Fibroblast of skin of abdomen (primary cell): ENCODE measurements around the gene PDHA2. TPM values are rescaled to one million over a fixed set of nuclear protein-coding genes. Genes with fewer than 3 reads are reported as not detected.
"Not testable (repeated sequence)": the region's sequence is repeated elsewhere in the genome, so short reads cannot be mapped to it uniquely, and the experiment has no call there.

Source experiments
- DNase-seq: peaks from one replicate; pipeline ENCODE4 v3.0.0-alpha.2; 2013
- polyA plus RNA-seq, 2 experiments: library from polyadenylated mRNA; unstranded; fragments of 120-200 nt; gene quantifications; one replicate each; pipeline ENCODE4 v1.2.1, GENCODE V29; 2013; ENCODE audit not compliant: insufficient read length in 2 of 2

Gene PDHA2
- not detected for polyA plus RNA-seq (2013, experiment 1 of 2; ENCODE audit: insufficient read length)
- not detected for polyA plus RNA-seq (2013, experiment 2 of 2; ENCODE audit: insufficient read length)

GRCh38 chr4:95839891-95840290, at the start of gene PDHA2:
PDHA2 (plus strand) TSS chr4:95840093; CDS start chr4:95840151, 58 bp downstream.
- DNase-seq = no peak

GRCh38 chr4:95798003-95798402, 41.9 kb upstream of the PDHA2 start:
- DNase-seq = no peak

GRCh38 chr4:95798727-95799126, 41.2 kb upstream of the PDHA2 start:
- DNase-seq = no peak

GRCh38 chr4:95821867-95822266, 18.0 kb upstream of the PDHA2 start:
- DNase-seq = no peak

GRCh38 chr4:95825546-95825945, 14.3 kb upstream of the PDHA2 start:
- DNase-seq = no peak

- no peak for DNase-seq
Observed at GRCh38 chr4:95830651-95831050, 9.2 kb upstream of the PDHA2 start.

- no peak for DNase-seq
Observed at GRCh38 chr4:95831166-95831565, 8.7 kb upstream of the PDHA2 start.

- DNase-seq = peak; percentile 0
Observed at GRCh38 chr4:95833711-95834194, 6.1 kb upstream of the PDHA2 start.

- no peak for DNase-seq
Observed at GRCh38 chr4:95835672-95836071, 4.2 kb upstream of the PDHA2 start.

GRCh38 chr4:95838192-95838591, 1.7 kb upstream of the PDHA2 start:
- DNase-seq = no peak

- DNase-seq = no peak
Observed at GRCh38 chr4:95847908-95848460, 8.1 kb downstream of the PDHA2 start.

- no peak for DNase-seq
Observed at GRCh38 chr4:95850161-95850560, 10.3 kb downstream of the PDHA2 start.

GRCh38 chr4:95857761-95858160, 17.9 kb downstream of the PDHA2 start:
- no peak for DNase-seq

- no peak for DNase-seq
Observed at GRCh38 chr4:95867919-95868318, 28.0 kb downstream of the PDHA2 start.

- not testable (repeated sequence) for DNase-seq
Observed at GRCh38 chr4:95869414-95869813, 29.5 kb downstream of the PDHA2 start.

GRCh38 chr4:95869961-95870500, 30.1 kb downstream of the PDHA2 start:
- DNase-seq = no peak

- DNase-seq = no peak
Observed at GRCh38 chr4:95877636-95878035, 37.7 kb downstream of the PDHA2 start.

- no peak for DNase-seq
Observed at GRCh38 chr4:95887551-95887950, 47.7 kb downstream of the PDHA2 start.

GRCh38 chr4:95889662-95890061, 49.8 kb downstream of the PDHA2 start:
- no peak for DNase-seq
